Endothelial cell of umbilical vein (primary cell): ENCODE results near the gene NRG3. TPM values are rescaled to one million over a fixed set of nuclear protein-coding genes. Genes with fewer than 3 reads are reported as not detected.

ENCODE experiments used
- BruUV-seq: library from RNA; stranded (reverse); fragments of 400-500 nt; replicated peaks from 2 replicates; lab custom pipeline; 2021; lab: Mats Ljungman, UMichigan
- CTCF ChIA-PET: fragments of 300-600, 350-600 bp; sonication (Branson Sonifier 250); formaldehyde crosslinking; loops from one replicate; lab custom pipeline; 2021; ENCODE audit warnings: antibody characterized with exemption, inconsistent platforms; lab: Charles Lee
- POLR2A ChIA-PET: fragments of 300-600, 350-600 bp; sonication (Branson Sonifier 250); formaldehyde crosslinking; loops from one replicate; lab custom pipeline; 2021; ENCODE audit warnings: antibody characterized with exemption, inconsistent platforms; lab: Charles Lee
- DNase-seq: peaks from one replicate; pipeline ENCODE4 v3.0.0-alpha.2; 2011; ENCODE audit warnings: low read depth, low spot score
- FAIRE-seq: peaks from 2 replicates; lab custom pipeline; 2011; peaks lifted over from hg19 to GRCh38; lab: Jason Lieb, UNC
- H2AFZ ChIP-seq: 2 replicates; pipeline ENCODE4 v1.6.0; 2012; ENCODE audit warnings: low read depth, low read length, control low read depth, inconsistent platforms
- H3K27ac ChIP-seq: 2 replicates; pipeline ENCODE4 v1.5.1; 2011; ENCODE audit warnings: low read depth, mild to moderate bottlenecking, control low read depth, low read length, moderate library complexity; ENCODE audit not compliant: insufficient read depth
- H3K27me3 ChIP-seq, 2 experiments: 2 replicates each; pipeline versions ENCODE4 v1.6.0 to v1.6.1; 2011; ENCODE audit warnings: low read length in 2 of 2, mixed read lengths in 1 of 2; ENCODE audit not compliant: control insufficient read depth in 2 of 2, insufficient read depth in 2 of 2
- H3K36me3 ChIP-seq, 2 experiments: 2 replicates in 1 of 2; 3 replicates in 1 of 2; pipeline ENCODE4 v1.5.1; 2011; ENCODE audit warnings: low read length in 2 of 2, mild to moderate bottlenecking in 1 of 2, moderate library complexity in 1 of 2; ENCODE audit not compliant: control insufficient read depth in 2 of 2, insufficient read depth in 2 of 2; ENCODE audit errors: extremely low read depth in 1 of 2
- H3K4me1 ChIP-seq: 3 replicates; pipeline ENCODE4 v1.5.1; 2011; ENCODE audit warnings: mild to moderate bottlenecking, low read length; ENCODE audit not compliant: control insufficient read depth, insufficient read depth; ENCODE audit errors: extremely low read depth
- H3K4me2 ChIP-seq: 2 replicates; pipeline ENCODE4 v1.6.1; 2011; ENCODE audit warnings: low read length, control low read depth, mixed read lengths; ENCODE audit not compliant: insufficient read depth
- H3K4me3 ChIP-seq, 3 experiments: fragments of 200-600 bp in 1 of 3; sonication (generic), shearing (Covaris generic) in 1 of 3; replicated peaks in 1 of 3; 2 replicates each; pipeline ENCODE4 v1.5.1; 2011 to 2016; ENCODE audit warnings: control low read depth in 3 of 3, low read length in 3 of 3, mild to moderate bottlenecking in 2 of 3, inconsistent platforms in 1 of 3, low read depth in 1 of 3, moderate library complexity in 1 of 3; ENCODE audit not compliant: insufficient read depth in 1 of 3
- H3K79me2 ChIP-seq: 2 replicates; pipeline ENCODE4 v1.6.0; 2012; ENCODE audit warnings: low read length, inconsistent platforms; ENCODE audit not compliant: control insufficient read depth, insufficient read depth
- H3K9ac ChIP-seq: replicated peaks from 2 replicates; pipeline ENCODE3; 2011; ENCODE audit warnings: low read length, control low read depth; ENCODE audit not compliant: insufficient read depth; ENCODE audit errors: extremely low read depth
- H3K9me1 ChIP-seq: replicated peaks from 3 replicates; pipeline ENCODE4 v1.6.0; 2011; ENCODE audit warnings: mild to moderate bottlenecking, low read length; ENCODE audit not compliant: control insufficient read depth, insufficient read depth; ENCODE audit errors: extremely low read depth
- H3K9me3 ChIP-seq: replicated peaks from 2 replicates; pipeline ENCODE4 v1.5.1; 2012; ENCODE audit warnings: low read length, inconsistent platforms; ENCODE audit not compliant: control insufficient read depth, insufficient read depth
- H4K20me1 ChIP-seq: replicated peaks from 2 replicates; pipeline ENCODE3; 2011; ENCODE audit warnings: mild to moderate bottlenecking, low read length; ENCODE audit not compliant: control insufficient read depth, insufficient read depth; ENCODE audit errors: extremely low read depth
- CTCF ChIP-seq, 2 donors: IDR thresholded peaks; 1 replicate in 1 of 2; 2 replicates in 1 of 2; pipeline ENCODE4 v1.5.1; 2011; ENCODE audit warnings: low read length in 2 of 2, mild to moderate bottlenecking in 2 of 2, moderate library complexity in 2 of 2, control low read depth in 1 of 2, inconsistent platforms in 1 of 2, low read depth in 1 of 2; ENCODE audit not compliant: insufficient read depth in 1 of 2; ENCODE audit errors: extremely low read depth in 1 of 2
- EZH2 ChIP-seq: IDR thresholded peaks from 2 replicates; pipeline ENCODE4 v1.6.1; 2012; ENCODE audit warnings: borderline replicate concordance, low read depth, mild to moderate bottlenecking, moderate library complexity, low read length, inconsistent platforms; ENCODE audit not compliant: severe bottlenecking
- FOS ChIP-seq: IDR thresholded peaks from 2 replicates; pipeline ENCODE4 v1.6.1; 2011; ENCODE audit warnings: mild to moderate bottlenecking, low read length, moderate library complexity, borderline replicate concordance; ENCODE audit not compliant: insufficient read depth
- GATA2 ChIP-seq: IDR thresholded peaks from 2 replicates; pipeline ENCODE4 v1.7.0; 2011; ENCODE audit warnings: low read depth, mild to moderate bottlenecking, moderate library complexity, mixed read lengths, low read length; ENCODE audit not compliant: insufficient read length, insufficient read depth
- JUN ChIP-seq: IDR thresholded peaks from 2 replicates; pipeline ENCODE4 v1.6.1; 2011; ENCODE audit warnings: borderline replicate concordance, low read depth; ENCODE audit not compliant: insufficient read length, insufficient read depth
- MAX ChIP-seq: IDR thresholded peaks from 2 replicates; pipeline ENCODE4 v1.6.1; 2011; ENCODE audit not compliant: insufficient read depth, insufficient read length
- MYC ChIP-seq: IDR thresholded peaks from one replicate; pipeline ENCODE4 v1.6.1; 2011; ENCODE audit warnings: mild to moderate bottlenecking, low read depth, low read length
- POLR2A ChIP-seq: IDR thresholded peaks from 2 replicates; pipeline ENCODE4 v1.6.1; 2012; ENCODE audit warnings: low read depth, mild to moderate bottlenecking, control low read depth, low read length
- POLR2AphosphoS5 ChIP-seq: IDR thresholded peaks from 2 replicates; pipeline ENCODE4 v1.6.1; 2012; ENCODE audit warnings: low read depth, mild to moderate bottlenecking, control low read depth, low read length, moderate library complexity; ENCODE audit not compliant: insufficient read depth
- dilution Hi-C: fragments of 300-500 bp; cut with MboI; formaldehyde crosslinking; loops from one replicate; pipeline ENCODE4 v1.15.0; 2019; ENCODE audit warnings: low sequenced_read_pairs; ENCODE audit not compliant: extremely low pct_ligation_motif_present
- intact Hi-C: fragments of 100-400 bp; cut with micrococcal nuclease; formaldehyde crosslinking; loops from one replicate; pipeline ENCODE4 v1.10.0; 2022
- polyA plus RNA-seq, 4 experiments: library from polyadenylated mRNA; depleted of rRNA in 3 of 4; stranded (reverse) in 3 of 4; unstranded in 1 of 4; fragments of >200 nt; gene quantifications; 2 replicates each; pipeline versions ENCODE4 v1.2.1 to v1.2.3, GENCODE V29; 2011 to 2012; ENCODE audit warnings: missing spikeins in 1 of 4
- total RNA-seq: library from RNA; stranded (reverse); gene quantifications from 2 replicates; pipeline ENCODE4 v1.2.3, GENCODE V29; 2021

Gene NRG3
- total and polyA plus RNA-seq, 2 donors (not counting 3 experiments of a cell fraction or from before 2014, with no cell fraction given): 1.9 to 3.9 TPM

- Histone ChIP-seq H3K27me3 (no peaks in the 10 kb centered on the region), H4K20me1 (no peaks in the 10 kb centered on the region), H3K4me2 (no peak overlapping the region), H3K9me1 (no peaks in the 10 kb centered on the region), H3K4me1 (no peaks in the 10 kb centered on the region), H3K79me2 (no peaks in the 10 kb centered on the region), H3K4me3 (no peak overlapping the region), H2AFZ (no peak overlapping the region), H3K27ac (no peak overlapping the region), H3K36me3 (no peaks in the 10 kb centered on the region), H3K9me3 (no peaks in the 10 kb centered on the region), H3K9ac (no peak overlapping the region)
- no TSS peak for BruUV-seq
- TF ChIP-seq MYC: no peak
- no peak for TF ChIP-seq CTCF (IDR thresholded peaks at IDR 0.05; ENCODE audit: extremely low read depth in 1 of 2, insufficient read depth in 1 of 2, low read depth in 1 of 2, low read length in 2 of 2)
- no peak for TF ChIP-seq GATA2
- no peak for TF ChIP-seq POLR2A
- no peak for TF ChIP-seq FOS
- no peak for TF ChIP-seq MAX
- no peak for TF ChIP-seq JUN
- TF ChIP-seq EZH2: no peak
- no peak for TF ChIP-seq POLR2AphosphoS5
- intact Hi-C loops (no loop called here), dilution Hi-C loops (no loop called here)
- FAIRE-seq: no peak
- POLR2A ChIA-PET: no interaction called here
- DNase-seq: no peak
- CTCF ChIA-PET: no interaction called here
These were observed 668.6 kb downstream of the NRG3 start for GRCh38 chr10:82543631-82544030.
